Mucosa of descending colon (tissue), 3 donors: ENCODE measurements around the gene HSPG2. TPM values are rescaled to one million over a fixed set of nuclear protein-coding genes. Genes with fewer than 3 reads are reported as not detected.

Experiments used
- ATAC-seq: fragments of 200-7000 bp; cut with Tn5 transposase; one replicate; pipeline ENCODE4 v1.9.1; 2020; ENCODE audit warnings: mild to moderate bottlenecking, moderate library complexity
- DNase-seq, 3 donors: peaks; one replicate each; pipeline ENCODE4 v3.0.0-alpha.2; 2020
- H3K36me3 ChIP-seq: fragments of 200-600 bp; one replicate; pipeline ENCODE4 v1.8.0; 2021; ENCODE audit warnings: low read depth, mild to moderate bottlenecking
- H3K4me1 ChIP-seq: fragments of 200-600 bp; one replicate; pipeline ENCODE4 v1.8.0; 2021; ENCODE audit warnings: low read depth, mild to moderate bottlenecking
- H3K4me3 ChIP-seq: fragments of 200-600 bp; one replicate; pipeline ENCODE4 v1.8.0; 2021; ENCODE audit warnings: mild to moderate bottlenecking
- H3K9me3 ChIP-seq: fragments of 200-600 bp; one replicate; pipeline ENCODE4 v1.8.0; 2021; ENCODE audit warnings: mild to moderate bottlenecking
- intact Hi-C, 2 donors: fragments of 100-400 bp; cut with DNase I in 1 of 2; cut with micrococcal nuclease in 1 of 2; formaldehyde crosslinking; loops; one replicate each; pipeline versions ENCODE4 v1.11.0 to v1.11.1; 2022; cut with DNase I, micrococcal nuclease
- total RNA-seq, 3 donors: library from RNA; stranded (reverse); fragmentation: NEBNext Ultra II Directional in 2 of 3; extraction: Animal tissue kit (Norgen Biotek cat#: 25700) in 2 of 3; gene quantifications; one replicate each; pipeline versions ENCODE4 v1.2.1 to v1.2.4, GENCODE V29; 2021 to 2023
- TF ChIP-seq, protein P1 (sequence below): fragments of 200-600 bp; IDR thresholded peaks from one replicate; pipeline ENCODE4 v1.8.0; 2022; ENCODE audit warnings: antibody characterized with exemption, mild to moderate bottlenecking
- donor health status: DM: no; HTN: no; CAD: no; lungs with moderate emphysema.
- donor health status: DM: no; HTN: no; CAD: no.
- donor health status: DM: no; HTN: yes; CAD: no.

HSPG2 gene
- total RNA-seq, 3 donors from 2014 or later, result 142 to 436 (median 197) TPM

DNA sequence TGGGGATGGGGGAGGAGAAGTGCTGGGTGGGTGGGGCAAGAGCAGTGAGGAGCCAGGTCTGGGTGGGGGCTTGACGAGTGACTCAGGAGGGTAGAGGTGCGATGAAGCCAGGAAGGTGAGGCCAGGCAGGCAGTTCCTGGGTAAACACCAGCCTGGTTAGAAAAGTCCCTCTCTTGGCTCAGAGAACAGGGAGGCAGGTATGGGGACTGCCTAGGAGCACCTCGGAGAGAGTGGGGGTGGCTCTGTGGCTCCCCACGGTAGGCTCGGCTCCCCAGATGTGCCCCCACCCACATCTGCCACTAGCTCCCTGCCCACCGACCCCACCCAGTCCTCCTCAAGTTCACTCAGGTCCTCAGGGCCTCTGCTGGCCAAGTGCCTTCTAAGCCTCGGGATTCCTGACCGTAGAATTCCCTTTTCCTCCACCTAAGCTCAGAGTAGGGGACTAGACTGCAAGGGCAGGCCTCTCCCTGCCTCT is 1.2 kb downstream of the HSPG2 start:
- peak; percentile 70 for ATAC-seq
- H3K9me3 ChIP-seq, result no peaks in the 10 kb centered on the region
- peak; percentile 62 to 80 (median 75) for DNase-seq
- TF ChIP-seq, protein P1, sequence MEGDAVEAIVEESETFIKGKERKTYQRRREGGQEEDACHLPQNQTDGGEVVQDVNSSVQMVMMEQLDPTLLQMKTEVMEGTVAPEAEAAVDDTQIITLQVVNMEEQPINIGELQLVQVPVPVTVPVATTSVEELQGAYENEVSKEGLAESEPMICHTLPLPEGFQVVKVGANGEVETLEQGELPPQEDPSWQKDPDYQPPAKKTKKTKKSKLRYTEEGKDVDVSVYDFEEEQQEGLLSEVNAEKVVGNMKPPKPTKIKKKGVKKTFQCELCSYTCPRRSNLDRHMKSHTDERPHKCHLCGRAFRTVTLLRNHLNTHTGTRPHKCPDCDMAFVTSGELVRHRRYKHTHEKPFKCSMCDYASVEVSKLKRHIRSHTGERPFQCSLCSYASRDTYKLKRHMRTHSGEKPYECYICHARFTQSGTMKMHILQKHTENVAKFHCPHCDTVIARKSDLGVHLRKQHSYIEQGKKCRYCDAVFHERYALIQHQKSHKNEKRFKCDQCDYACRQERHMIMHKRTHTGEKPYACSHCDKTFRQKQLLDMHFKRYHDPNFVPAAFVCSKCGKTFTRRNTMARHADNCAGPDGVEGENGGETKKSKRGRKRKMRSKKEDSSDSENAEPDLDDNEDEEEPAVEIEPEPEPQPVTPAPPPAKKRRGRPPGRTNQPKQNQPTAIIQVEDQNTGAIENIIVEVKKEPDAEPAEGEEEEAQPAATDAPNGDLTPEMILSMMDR, result no peak
- H3K36me3 ChIP-seq, result no peaks in the 10 kb centered on the region
- intact Hi-C loops, result no loop called here
- peaks cover 53% of the 10 kb centered on the region for H3K4me1 ChIP-seq
- no peak overlapping the region for H3K4me3 ChIP-seq

DNA sequence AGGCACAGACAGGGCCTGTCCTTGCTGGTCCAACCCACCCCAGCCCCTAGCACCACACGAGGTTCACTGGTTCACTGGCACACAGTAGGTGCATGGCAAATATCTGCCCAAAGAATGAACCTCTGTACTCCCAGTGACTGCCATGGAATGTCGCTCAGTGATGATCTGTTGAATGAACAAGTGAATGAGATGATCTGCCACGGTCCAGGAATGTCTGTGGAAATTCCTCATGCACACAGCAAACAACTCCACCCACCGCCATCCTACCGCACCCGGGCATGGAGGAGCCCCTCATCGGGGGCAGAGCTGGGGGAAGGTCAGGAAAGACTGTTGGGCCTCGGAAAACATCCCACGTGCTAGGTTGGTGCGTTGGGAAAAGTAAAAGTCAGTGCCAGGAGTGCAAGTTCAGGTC is 1.7 kb downstream of the HSPG2 start:
- ATAC-seq (no peak), DNase-seq (no peak)
- no peak overlapping the region for H3K4me3 ChIP-seq
- H3K9me3 ChIP-seq, result no peaks in the 10 kb centered on the region
- TF ChIP-seq, protein P1, result no peak
- no peaks in the 10 kb centered on the region for H3K36me3 ChIP-seq
- H3K4me1 ChIP-seq, result peaks cover 56% of the 10 kb centered on the region
- intact Hi-C loops, result no loop called here

DNA sequence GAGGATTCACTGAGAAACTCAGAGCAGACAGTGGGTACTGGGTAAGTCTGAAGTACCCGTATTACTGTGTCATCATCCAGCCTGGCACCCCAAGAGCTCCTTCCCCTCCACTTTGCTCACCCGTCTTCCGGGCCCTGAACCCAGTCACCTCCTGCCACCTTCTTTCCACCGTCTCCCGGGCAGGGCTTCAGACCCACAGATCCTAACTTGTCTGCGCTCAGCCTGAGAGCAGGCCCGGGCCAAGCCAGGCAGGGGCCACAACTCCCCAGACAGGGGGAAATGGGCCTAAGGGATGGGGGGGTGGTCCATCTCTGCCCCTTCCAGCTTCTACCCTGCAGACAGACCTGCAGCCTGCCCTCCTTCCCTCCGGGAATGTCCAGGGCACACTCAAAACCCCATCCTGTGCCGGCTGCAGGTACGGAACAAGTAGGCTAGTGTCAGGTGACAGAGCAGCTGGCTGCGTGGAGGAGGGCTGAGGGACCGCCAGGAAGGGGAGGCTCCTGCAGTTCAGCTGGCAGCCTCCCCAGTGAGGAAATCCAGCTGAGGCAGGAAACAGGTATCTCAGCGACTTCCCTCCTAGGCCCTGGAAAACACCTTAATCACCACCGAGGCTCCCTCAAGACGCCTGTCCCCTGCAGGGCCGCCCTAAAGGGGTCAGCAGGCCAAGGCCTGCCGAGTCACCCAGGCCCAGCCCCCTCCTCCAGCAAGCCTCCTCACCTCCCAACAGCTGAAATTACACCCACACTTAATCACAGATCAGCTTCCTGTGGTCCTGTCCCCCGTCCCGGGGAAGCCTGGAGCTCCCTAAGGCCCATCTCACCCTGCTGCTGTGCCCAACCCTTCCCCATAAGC is 3.5 kb downstream of the HSPG2 start:
- Histone ChIP-seq H3K4me1 (peaks cover 60% of the 10 kb centered on the region), H3K4me3 (no peak overlapping the region), H3K36me3 (no peaks in the 10 kb centered on the region), H3K9me3 (no peaks in the 10 kb centered on the region)
- TF ChIP-seq, protein P1, result no peak
- ATAC-seq, result peak; percentile 45
- intact Hi-C loops, result no loop called here
- peak; percentile 59 to 83 (median 64) for DNase-seq

DNA sequence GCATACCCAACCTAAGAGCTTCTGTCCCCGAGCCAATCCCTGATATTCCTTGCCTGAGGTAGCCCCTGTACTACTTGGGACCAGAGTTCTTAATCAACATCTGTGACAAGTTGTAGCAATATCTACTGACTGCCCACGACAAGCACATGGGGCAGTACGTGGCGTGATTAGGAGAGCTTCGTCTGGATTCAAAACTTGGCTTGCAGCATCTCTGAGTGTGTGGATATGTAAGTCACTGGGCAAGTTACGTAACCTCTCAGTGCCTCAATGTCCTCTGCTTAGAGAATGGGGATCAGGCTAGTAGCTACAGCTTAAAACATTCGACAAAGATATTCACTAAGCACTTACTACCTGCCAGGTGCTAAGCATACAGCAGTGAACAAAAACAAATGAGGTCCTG is 5.0 kb downstream of the HSPG2 start:
- no peaks in the 10 kb centered on the region for H3K9me3 ChIP-seq
- intact Hi-C loops, result no loop called here
- TF ChIP-seq, protein P1, result no peak
- no peak overlapping the region for H3K4me3 ChIP-seq
- H3K36me3 ChIP-seq, result no peaks in the 10 kb centered on the region
- ATAC-seq (no peak), DNase-seq (peak in 1 of 3 donors; percentile 15)
- peaks cover 70% of the 10 kb centered on the region for H3K4me1 ChIP-seq

DNA sequence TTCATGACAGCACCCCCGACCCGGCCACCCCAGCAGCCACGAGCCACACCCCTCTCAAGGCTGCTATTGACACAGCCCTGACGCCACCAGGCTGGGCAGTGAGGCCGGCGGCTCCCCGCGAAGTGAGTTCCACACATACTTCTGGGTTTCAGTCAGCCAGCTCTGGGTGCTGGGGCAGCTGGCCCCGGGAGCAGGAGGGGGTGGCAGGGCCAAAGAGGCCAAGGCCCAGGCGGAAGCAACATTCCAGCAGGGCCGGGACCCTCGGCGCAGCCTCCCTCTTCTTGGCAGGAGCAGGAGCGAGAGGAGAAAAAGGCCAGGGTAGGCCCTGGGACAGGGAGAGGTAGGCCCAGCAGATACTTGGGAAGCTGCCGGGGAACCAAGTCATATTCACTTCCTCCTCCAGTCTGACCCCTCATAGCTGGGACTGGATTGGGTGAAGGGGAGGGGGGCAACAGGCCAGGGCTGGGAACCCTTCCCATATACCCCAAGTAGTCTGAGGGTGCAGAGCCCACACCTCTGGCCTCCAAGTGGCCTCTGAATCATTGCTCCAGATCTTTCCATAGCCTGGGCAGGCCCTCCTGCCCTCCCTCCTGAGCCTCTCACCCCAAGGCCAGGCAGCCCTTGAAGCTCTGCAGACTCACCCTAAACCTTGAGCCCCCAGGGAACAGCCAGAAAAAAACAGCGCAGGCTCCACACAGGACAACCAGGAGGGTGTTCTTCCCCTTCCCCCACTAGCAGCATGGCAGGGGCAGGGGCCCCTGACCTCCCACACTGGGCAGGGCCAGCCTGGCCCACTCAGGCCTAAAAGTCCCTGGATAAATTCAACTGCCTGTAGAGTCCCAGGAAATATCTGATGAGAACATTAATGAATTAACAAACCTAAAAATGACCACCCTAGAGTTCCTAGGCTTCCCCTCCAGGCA is 5.7 kb downstream of the HSPG2 start:
- ATAC-seq, result no peak
- Histone ChIP-seq H3K4me3 (no peak overlapping the region), H3K36me3 (no peaks in the 10 kb centered on the region), H3K4me1 (peaks cover 77% of the 10 kb centered on the region), H3K9me3 (no peaks in the 10 kb centered on the region)
- TF ChIP-seq, protein P1, result no peak
- intact Hi-C loops, result no loop called here
- peak in 2 of 3 donors; percentile 69 to 82 for DNase-seq
